Measurements from ENCODE around the gene HMGXB3. TPM values are rescaled to one million over a fixed set of nuclear protein-coding genes. Genes with fewer than 3 reads are reported as not detected.

HMGXB3 gene
- total RNA-seq, 1 donor from 2014 or later: 64.0 TPM

DNA sequence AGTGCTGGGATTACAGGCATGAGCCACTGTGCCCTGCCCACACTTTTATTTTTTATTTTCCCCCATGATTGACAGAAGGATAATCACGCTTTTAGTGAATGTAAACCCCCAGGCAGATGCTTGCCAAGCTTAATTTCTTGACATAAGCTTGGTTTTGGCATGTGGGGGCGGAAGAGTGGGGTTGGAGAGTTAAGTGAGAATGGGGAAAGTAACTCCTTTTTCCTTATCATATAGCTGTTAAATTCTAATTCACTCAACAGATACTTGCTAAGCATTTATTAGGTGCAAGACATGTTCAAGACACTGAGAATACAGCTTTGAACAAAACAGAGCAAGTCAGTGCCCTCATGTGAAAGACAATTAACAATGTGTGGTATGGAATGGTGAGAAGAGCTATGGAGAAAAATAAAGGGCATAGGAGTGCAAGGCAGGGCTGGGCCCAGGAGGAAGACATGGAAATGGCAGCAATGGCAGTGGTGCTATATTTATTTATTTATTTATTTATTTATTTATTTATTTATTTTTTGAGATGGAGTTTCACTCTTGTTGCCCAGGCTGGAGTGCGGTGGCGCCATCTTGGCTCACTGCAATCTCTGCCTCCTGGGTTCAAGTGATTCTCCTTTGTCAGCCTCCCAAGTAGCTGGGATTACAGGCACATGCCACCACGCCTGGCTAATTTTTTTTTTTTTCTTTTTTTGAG is 37.8 kb upstream of the HMGXB3 start:
- TF ChIP-seq CTCF (IDR thresholded peaks at IDR 0.05; ENCODE audit: insufficient read depth, low read length, poor library complexity, severe bottlenecking): no peak
- no peaks in the 10 kb centered on the region for H3K36me3 ChIP-seq (ENCODE audit: control insufficient read depth, insufficient read depth, low read length)
- no peaks in the 10 kb centered on the region for H3K27me3 ChIP-seq (ENCODE audit: control insufficient read depth, insufficient read depth, low read length)
- no peak for DNase-seq (ENCODE audit: low read depth)
- H3K4me3 ChIP-seq (ENCODE audit: low read depth, low read length): no peak overlapping the region

- no peak for TF ChIP-seq CTCF (IDR thresholded peaks at IDR 0.05; ENCODE audit: insufficient read depth, low read length, poor library complexity, severe bottlenecking)
- DNase-seq (ENCODE audit: low read depth): no peak
- H3K27me3 ChIP-seq (ENCODE audit: control insufficient read depth, insufficient read depth, low read length): no peaks in the 10 kb centered on the region
- no peaks in the 10 kb centered on the region for H3K36me3 ChIP-seq (ENCODE audit: control insufficient read depth, insufficient read depth, low read length)
- H3K4me3 ChIP-seq (ENCODE audit: low read depth, low read length): no peak overlapping the region
Observed at GRCh38 chr5:149963729-149964128, 36.8 kb upstream of the HMGXB3 start.

- H3K36me3 ChIP-seq (ENCODE audit: control insufficient read depth, insufficient read depth, low read length): no peaks in the 10 kb centered on the region
- H3K27me3 ChIP-seq (ENCODE audit: control insufficient read depth, insufficient read depth, low read length): no peaks in the 10 kb centered on the region
- TF ChIP-seq CTCF (IDR thresholded peaks at IDR 0.05; ENCODE audit: insufficient read depth, low read length, poor library complexity, severe bottlenecking): no peak
- no peak overlapping the region for H3K4me3 ChIP-seq (ENCODE audit: low read depth, low read length)
- no peak for DNase-seq (ENCODE audit: low read depth)
Observed at GRCh38 chr5:149966946-149967345, 33.6 kb upstream of the HMGXB3 start.

DNA sequence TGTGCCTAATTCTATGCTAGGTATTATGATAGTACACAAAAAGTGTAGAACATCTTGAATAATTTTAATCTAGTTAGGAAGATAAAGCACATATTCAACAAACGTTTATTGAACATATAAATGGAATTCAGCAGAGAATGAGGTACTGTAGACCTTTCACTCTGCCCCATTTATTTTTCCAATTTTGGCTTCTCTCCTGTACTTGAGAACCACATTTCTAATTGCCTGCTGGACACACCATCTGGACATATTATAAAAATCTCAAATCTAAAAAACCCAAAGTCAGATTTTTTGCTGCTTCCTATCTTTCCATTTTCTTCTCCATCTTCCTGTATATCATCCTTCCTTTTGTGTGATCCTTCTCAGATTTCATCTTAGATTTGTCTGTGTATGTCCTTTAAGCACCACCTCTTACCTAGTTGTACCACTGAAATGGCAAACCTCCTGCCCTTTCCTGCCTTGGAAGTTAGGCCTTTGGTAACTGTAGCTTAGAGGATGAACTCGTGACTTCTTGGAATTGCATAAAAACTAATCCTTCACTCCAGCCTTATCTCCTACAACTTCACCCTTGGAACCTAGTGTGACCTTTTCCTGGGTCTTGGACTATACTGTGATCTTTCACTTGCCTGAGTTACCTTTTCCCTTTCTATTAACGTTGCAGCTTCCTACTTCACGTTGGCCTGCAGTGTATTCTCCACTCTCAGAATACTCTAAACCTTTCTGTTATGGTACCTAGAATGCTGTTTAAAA is 31.2 kb upstream of the HMGXB3 start:
- no peak for DNase-seq (ENCODE audit: low read depth)
- H3K4me3 ChIP-seq (ENCODE audit: low read depth, low read length): no peak overlapping the region
- H3K27me3 ChIP-seq (ENCODE audit: control insufficient read depth, insufficient read depth, low read length): no peaks in the 10 kb centered on the region
- TF ChIP-seq CTCF (IDR thresholded peaks at IDR 0.05; ENCODE audit: insufficient read depth, low read length, poor library complexity, severe bottlenecking): no peak
- H3K36me3 ChIP-seq (ENCODE audit: control insufficient read depth, insufficient read depth, low read length): no peaks in the 10 kb centered on the region

DNA sequence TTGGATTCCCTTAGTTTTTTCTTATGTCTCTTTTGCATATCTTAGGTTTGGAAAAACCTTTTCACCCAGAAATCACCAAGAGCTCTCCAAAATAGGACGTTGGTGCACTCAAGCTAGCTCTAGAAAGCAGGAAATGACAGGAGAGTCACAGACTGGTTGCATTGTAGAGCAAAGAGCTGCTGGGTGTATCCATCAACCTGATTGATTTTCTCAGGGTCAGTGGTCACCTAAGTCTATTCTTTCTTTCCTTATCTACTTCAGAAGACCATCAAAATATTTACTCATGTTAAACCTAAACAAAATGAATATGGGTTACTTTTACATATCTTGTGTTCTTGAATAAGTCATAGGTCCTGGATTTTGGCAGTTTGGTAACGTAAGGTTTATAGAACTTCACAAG is 25.1 kb upstream of the HMGXB3 start:
- DNase-seq (ENCODE audit: low read depth): no peak
- no peak overlapping the region for H3K4me3 ChIP-seq (ENCODE audit: low read depth, low read length)
- peaks cover 2% of the 10 kb centered on the region for H3K36me3 ChIP-seq (ENCODE audit: control insufficient read depth, insufficient read depth, low read length)
- no peaks in the 10 kb centered on the region for H3K27me3 ChIP-seq (ENCODE audit: control insufficient read depth, insufficient read depth, low read length)
- TF ChIP-seq CTCF (IDR thresholded peaks at IDR 0.05; ENCODE audit: insufficient read depth, low read length, poor library complexity, severe bottlenecking): no peak
